A172 (cell line): ENCODE measurements around the gene HMCN1. TPM values are rescaled to one million over a fixed set of nuclear protein-coding genes. Genes with fewer than 3 reads are reported as not detected.

Experiments used
- DNase-seq: peaks from one replicate; pipeline ENCODE4 v3.0.0-alpha.2; 2015; ENCODE audit warnings: low spot score
- total RNA-seq: library from RNA; depleted of rRNA; stranded (reverse); fragments of >200 nt; shearing (Covaris generic); gene quantifications from 2 replicates; pipeline ENCODE4 v1.2.3, GENCODE V29; 2014

The HMCN1 gene
- total RNA-seq, 1 experiment from 2014 or later, result 1.6 TPM

DNA sequence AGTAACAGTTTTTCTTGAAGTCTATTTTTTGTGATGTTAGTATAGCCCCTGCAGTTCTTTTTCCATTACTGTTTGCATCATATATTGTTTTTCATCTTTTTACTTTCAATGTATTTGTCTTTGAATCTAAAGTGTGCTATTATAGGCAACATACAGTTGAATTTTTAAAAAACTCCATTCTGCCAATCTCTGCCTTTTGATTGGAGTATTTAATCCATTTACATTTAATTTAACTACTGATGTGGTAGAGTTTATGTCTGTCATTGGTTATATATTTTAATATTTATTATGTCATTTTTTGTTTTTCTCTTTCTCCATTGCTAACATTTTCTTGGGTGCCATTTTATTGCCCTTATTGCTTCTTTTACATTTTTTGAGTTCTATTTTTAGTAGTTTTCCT is 296.3 kb downstream of the HMCN1 start:
- no peak for DNase-seq

DNA sequence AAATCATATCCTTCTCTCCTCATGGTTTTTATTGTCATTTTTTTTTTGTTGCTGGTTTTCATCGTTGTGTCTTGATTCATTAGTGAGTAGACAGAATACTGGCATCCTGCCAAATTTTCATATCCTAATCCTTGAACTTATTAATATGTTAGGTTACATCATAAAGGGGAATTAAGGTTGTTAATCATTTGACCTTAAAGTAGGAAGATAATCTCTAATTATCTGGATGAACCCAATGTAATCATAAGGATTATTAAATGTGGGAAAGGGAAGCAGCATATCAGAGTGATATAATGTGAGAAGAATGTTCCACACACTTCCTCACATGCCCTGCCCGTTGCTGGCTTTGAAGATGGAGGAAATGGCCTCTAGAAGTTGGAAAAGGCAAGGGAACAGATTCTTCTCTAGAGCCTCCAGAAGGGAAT is 299.7 kb downstream of the HMCN1 start:
- DNase-seq, result peak; percentile 47

GRCh38 chr1:186042230-186042629 is 308.0 kb downstream of the HMCN1 start:
- no peak for DNase-seq

DNA sequence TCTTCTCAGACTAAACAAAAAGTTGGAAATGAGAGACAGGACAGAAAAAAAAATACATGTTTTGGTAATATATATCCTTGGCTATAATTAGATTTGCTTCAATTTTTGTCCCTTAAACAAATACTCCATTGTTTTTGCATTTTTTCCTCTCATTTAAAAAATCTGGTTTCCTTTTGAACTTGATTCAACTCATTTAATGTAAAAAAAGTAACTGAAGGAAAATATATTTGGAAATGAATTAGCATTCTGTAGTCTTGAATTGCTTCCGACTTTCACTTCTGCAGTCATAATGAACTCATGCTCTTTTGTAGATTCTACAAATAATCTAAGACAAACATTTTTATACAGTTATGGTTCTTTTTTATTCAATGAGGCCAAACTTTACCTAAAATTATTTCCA is 309.1 kb downstream of the HMCN1 start:
- DNase-seq, result no peak

- DNase-seq, result no peak
Observed at GRCh38 chr1:186044079-186044685, 310.0 kb downstream of the HMCN1 start.

- no peak for DNase-seq
Observed at GRCh38 chr1:186046437-186047211, 312.4 kb downstream of the HMCN1 start.

DNA sequence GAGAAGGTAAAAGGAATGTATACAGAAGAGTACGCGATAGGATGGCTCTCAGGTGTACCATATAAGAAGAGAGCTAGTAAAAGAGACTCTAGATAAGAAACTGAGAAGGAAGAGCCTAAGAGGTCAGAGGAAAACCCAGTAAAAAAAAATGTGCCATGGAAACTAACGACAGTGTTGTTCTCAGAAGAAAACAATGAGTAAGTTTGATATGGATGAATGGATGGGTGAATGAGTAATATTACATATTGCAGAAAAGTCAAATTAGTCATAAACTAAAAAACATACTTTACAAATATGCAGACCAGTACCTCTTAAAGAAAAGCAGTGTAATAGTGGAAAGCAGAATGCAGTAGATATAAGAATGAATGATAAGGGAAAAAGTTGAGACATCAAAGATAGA is 316.2 kb downstream of the HMCN1 start:
- no peak for DNase-seq

DNA sequence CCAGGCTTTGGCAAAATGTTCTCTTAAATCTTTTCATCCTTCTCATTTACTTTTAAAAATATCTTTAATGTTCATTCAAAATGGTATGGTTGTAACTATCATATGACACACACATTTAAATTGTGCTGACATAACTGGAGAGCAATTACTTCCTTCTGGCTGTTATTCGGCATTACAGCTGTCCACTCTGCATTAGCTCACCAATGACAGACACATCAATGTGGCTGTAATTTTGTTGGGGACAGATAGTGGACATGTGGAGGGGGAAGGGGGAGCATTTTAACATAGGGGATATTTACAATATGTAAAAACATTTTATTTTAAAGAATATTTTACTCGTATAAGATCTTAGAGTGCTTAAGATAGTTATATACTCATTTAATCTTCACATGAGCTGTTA is 319.8 kb downstream of the HMCN1 start:
- DNase-seq, result no peak

GRCh38 chr1:186054932-186055331 is 320.7 kb downstream of the HMCN1 start:
- no peak for DNase-seq

- DNase-seq, result no peak
Observed at GRCh38 chr1:186055846-186056245, 321.7 kb downstream of the HMCN1 start.

GRCh38 chr1:186057086-186057485 is 322.9 kb downstream of the HMCN1 start:
- DNase-seq, result no peak

DNA sequence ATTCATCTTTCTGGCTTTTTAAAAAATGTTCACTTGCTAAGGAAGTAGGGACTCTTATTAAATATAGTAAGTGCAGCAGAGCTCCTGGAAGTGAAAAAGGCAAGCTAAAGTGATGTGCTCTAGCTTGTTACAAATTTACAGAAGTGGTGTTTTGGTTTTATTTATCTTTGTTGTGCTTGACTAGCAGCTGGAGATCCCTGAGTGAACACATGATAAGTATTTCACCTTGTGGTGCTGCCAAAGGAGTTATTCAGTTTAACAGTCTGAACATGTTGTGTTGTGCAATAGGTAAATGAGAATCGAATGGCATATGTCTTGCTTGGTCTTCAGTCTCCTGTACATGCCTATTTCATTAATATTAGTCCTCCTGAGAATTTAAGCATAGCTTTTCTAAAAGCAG is 325.1 kb downstream of the HMCN1 start:
- no peak for DNase-seq

GRCh38 chr1:186059752-186060151 is 325.6 kb downstream of the HMCN1 start:
- DNase-seq, result no peak

- DNase-seq, result no peak
Observed at GRCh38 chr1:186060226-186060625, 326.0 kb downstream of the HMCN1 start.

DNA sequence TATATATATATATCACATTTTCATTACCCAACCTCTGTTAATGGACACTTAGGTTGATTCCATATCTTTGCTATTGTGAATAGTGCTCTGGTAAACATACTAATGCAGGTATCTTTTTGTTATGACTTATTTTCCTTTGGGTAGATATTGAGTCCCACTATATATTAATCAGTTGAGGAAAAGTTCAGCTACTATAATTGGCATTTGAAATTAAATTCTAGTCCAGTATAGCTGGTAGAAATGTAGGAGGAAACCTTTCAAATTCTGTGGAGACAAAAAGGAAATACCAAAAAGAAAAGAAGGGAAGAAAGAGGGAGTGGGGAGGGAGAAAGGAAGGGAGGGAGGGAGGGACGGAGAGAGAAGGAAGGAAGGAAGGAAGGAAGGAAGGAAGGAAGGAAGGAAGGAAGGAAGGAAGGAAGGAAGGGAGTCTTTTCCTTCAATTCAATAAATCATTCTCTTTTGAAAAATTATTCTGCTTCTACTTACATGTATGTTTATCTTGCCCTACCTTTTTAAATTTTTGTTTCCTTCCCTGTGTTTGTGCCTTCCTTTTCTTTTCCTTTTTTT is 329.0 kb downstream of the HMCN1 start:
- DNase-seq, result no peak

GRCh38 chr1:186066411-186066810 is 332.2 kb downstream of the HMCN1 start:
- DNase-seq, result no peak

GRCh38 chr1:186073697-186074096 is 339.5 kb downstream of the HMCN1 start:
- DNase-seq, result no peak

DNA sequence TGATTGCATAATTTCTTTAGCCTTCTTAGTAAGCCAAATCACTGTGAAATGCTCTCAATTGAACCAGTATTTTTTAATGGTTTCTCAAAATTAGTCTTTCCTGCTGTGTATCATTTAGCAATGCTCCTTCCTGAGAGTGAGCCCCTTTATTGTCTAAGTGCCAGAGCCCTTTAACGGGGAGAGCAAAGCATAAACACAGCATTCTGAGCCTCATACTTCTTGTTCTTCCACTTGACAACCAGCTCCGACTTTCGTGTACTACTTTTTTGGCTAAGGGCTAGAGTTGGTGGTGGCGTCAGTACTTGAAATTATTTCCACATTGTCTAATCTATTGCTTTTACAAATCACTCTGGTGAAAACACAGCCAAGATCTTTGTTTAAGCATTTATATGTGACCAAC is 341.8 kb downstream of the HMCN1 start:
- no peak for DNase-seq

DNA sequence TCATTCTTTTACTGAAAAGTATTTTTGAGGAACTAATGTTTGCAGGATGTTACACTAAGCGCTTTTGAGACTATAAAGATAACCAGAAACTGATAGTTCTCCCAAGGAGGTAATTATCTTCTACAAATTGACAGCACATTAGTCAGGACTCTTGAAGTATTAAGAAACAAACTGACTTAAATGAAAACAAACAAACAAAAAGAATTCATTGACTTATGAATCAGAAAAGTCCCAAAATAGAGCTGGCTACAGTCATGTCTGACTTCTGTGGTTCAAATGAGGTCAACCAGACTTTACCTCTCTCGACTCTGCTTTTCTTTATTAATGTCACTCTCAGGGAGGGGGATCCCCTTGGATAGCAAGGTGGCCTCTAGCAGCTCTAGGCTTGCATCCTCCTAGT is 344.1 kb downstream of the HMCN1 start:
- peak; percentile 12 for DNase-seq

DNA sequence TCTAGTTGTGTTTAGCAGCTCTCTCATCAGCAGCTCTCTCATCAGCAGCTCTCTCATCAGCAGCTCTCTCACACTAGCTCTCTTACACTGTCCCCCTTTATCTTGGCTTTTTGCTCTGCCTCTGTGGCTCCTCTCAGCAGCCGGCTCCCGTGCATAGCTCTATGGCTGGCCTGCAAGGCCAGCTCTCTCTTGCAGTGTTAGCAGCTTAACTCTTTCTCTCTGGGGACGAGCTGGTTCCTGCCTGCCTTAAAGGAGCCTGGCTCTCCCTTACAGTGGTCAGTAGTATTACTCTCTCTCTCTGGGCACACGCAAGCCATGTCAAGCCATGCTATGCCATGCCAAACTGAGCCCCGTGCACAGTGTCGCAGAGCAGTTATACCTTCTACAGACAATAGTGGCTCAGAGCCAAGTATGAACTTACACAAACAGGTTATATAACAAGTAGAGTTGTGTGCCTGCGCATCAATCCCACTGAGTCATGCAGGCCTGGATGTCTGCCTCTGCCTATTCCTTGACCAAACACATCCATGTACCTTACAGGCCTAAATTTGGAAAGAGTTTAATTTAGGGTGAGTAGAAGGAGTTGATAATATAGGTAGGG is 345.0 kb downstream of the HMCN1 start:
- DNase-seq, result no peak

- DNase-seq, result peak; percentile 79
Observed at GRCh38 chr1:186082235-186082937, 348.2 kb downstream of the HMCN1 start.

DNA sequence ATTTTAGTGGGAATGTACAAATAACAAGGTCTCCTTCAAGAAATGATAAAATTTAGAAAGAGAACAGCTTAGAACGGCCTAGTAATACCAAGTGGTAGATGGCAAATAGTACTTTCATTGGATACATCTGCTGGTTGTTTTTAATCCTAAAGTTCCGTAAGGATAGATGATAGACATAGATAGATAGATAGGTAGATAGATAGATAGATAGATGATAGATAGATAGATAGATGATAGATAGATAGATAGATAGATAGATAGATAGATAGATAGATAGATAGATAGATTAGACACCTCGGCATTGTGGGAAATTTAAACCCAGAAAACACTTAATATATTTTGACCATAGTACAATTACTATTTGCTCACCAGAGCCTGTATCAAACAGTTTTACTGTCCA is 352.4 kb downstream of the HMCN1 start:
- no peak for DNase-seq
